Epidermal melanocyte (primary cell): ENCODE data around the gene ACTR6.

ENCODE experiments used
- DNase-seq: peaks from one replicate; pipeline ENCODE4 v3.0.0; 2011; ENCODE audit warnings: low spot score; ENCODE audit not compliant: insufficient read length

ACTR6 gene

DNA sequence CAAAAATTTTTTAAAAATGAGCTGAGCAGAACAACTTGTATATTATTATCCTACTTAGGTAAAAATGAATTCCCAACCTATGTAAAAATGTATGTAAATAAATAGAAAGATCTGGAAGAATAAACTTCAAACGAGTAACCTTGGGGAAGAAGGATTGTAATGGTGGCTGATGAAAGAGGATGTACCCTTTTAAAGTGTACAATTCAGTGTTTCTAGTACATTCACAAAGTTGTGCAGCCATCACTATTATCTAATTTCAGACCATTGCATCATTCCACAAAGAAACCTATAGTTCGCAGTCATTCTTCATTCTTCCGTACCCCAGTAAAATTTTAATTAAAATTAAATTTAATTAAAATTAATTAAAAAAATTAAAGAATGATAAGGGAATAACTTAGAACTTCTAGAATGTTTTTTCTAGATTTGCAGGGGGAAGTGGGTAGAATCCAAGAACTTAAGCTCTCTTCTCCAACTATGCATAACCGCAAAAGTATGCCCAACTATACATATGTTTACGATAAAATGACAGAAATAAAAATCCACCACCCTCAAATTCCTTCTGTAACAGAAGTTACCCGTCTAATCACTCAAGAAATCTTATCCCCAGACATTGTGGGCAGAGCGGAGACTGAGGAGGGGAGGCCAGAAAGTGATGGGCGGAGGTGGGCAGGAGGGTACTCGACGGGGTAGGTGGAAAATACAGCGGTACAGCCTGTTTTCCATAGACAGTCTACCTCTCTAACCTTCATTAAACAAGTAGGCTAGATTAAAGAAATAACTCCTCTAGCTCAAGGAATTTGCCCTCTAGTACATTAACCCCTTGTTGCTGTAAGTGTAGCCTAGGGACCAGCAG, 65.3 kb downstream of the ACTR6 start:
- no peak for DNase-seq

DNA sequence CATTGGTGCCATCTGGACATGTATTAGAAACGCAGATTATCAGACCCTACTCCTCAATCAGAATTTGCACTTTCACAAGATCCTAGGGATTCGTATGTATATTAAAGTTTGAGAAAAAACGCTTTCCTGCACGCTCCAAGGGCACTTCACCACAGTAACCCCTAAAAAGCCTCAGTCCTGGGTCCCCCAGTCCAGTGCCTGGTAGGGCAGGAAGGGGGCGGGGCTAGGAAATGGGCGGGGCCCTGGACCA, 65.9 kb downstream of the ACTR6 start:
- DNase-seq, result peak; percentile 51

DNA sequence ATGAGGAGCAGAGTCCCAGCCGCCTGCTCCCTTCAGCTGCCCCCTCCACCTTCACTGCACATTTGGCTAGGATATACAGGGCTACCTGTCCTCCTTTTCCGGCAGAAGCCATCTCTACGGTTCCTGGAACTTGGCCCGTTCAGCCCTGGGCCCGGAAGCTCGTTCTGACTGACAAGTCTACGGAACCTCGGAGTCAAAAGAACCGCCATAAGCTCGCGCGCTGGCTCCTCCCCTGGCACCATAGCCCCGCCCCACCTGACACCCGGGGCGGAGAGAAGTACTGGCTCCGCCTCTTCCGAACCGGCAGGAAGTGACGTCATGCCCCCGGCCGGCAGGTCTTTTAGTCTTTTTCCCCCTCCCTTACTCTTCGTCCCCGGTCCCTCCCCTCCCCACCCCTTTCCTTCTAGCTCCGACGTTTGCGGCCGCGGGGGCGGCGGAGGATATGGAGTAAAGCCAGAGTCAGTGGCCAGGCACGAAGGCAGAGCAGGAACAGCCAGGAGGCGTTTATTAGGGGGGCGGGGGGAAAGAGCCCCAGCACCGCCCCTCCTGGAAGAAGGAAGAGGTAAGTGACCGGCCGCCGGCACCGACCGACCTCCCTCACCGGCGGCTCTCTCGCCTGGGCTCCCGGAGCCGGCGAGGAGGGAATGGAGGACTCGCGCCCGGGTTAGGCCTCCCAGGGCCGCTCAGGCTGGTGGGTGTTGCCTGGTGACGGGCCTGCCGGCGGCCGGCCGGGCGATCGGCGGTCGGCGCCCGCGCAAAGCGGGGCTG, 66.4 kb downstream of the ACTR6 start, which contains the start of the genes DEPDC4 and SCYL2:
Gene DEPDC4, minus strand, starts transcription at position 245 of the 768 bp plus-strand sequence. Its CDS starts 3 bp downstream, at position 242.
Gene SCYL2, plus strand, starts transcription at position 343 of the 768 bp plus-strand sequence. CDS start 15,794 bp downstream, outside the sequence.
- peak; percentile 73 for DNase-seq

GRCh38 chr12:100267603-100268281, 67.1 kb downstream of the ACTR6 start:
- no peak for DNase-seq

- no peak for DNase-seq
Measured at GRCh38 chr12:100268835-100269564, 68.4 kb downstream of the ACTR6 start.

- no peak for DNase-seq
Measured at GRCh38 chr12:100273782-100274181, 73.2 kb downstream of the ACTR6 start.
